ENCODE data around the gene ROCK2. TPM values are rescaled to one million over a fixed set of nuclear protein-coding genes. Genes with fewer than 3 reads are reported as not detected.

The ROCK2 gene
- total and polyA plus RNA-seq, 2 of the 13 experiments (the other 11 are each of a cell fraction or from before 2014, with no cell fraction given): 38.1 to 119 TPM

DNA sequence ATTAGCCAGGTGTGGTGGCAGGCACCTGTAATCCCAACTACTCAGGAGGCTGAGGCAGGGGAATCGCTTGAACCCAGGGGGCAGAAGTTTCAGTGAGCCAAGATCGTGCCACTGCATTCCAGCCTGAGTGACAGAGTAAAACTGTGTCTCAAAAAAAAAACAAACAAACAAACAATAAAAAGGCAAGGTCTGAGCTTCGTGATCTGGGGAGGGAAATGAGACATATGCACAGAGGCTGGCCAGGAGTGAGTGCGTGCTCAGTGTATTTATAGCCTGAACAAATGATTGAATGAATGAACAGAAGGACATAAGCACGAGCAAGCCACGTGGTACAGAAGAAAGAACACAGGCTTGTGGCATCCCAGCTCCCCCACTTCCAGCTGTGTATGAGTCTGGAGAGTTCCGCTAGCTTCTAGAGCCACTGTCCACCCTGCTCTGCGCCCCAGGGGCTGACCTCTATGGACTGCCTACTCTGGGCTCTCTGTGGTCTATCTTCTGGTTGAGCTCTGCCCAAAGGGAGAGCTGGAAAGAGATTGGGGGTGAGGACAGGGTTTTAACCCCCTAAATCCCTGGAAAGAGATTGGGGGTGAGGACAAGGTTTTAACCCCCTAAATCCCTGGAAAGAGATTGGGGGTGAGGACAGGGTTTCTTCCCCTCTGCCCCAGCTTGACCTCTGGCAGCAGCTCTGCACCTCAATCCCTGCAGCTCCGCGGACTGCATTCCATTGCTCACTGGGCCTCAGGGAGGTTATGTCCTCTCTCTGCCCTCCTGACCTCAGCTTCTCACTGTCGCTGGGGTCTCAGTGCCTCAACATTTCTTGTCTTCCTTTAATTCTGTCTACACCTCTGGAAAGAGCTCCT, 11.0 kb upstream of the ROCK2 start (continued):
- TF ChIP-seq, protein P1, sequence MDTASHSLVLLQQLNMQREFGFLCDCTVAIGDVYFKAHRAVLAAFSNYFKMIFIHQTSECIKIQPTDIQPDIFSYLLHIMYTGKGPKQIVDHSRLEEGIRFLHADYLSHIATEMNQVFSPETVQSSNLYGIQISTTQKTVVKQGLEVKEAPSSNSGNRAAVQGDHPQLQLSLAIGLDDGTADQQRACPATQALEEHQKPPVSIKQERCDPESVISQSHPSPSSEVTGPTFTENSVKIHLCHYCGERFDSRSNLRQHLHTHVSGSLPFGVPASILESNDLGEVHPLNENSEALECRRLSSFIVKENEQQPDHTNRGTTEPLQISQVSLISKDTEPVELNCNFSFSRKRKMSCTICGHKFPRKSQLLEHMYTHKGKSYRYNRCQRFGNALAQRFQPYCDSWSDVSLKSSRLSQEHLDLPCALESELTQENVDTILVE (CRISPR knock-in tag; IDR thresholded peaks at IDR 0.05): no peak
- TF ChIP-seq, protein P2, sequence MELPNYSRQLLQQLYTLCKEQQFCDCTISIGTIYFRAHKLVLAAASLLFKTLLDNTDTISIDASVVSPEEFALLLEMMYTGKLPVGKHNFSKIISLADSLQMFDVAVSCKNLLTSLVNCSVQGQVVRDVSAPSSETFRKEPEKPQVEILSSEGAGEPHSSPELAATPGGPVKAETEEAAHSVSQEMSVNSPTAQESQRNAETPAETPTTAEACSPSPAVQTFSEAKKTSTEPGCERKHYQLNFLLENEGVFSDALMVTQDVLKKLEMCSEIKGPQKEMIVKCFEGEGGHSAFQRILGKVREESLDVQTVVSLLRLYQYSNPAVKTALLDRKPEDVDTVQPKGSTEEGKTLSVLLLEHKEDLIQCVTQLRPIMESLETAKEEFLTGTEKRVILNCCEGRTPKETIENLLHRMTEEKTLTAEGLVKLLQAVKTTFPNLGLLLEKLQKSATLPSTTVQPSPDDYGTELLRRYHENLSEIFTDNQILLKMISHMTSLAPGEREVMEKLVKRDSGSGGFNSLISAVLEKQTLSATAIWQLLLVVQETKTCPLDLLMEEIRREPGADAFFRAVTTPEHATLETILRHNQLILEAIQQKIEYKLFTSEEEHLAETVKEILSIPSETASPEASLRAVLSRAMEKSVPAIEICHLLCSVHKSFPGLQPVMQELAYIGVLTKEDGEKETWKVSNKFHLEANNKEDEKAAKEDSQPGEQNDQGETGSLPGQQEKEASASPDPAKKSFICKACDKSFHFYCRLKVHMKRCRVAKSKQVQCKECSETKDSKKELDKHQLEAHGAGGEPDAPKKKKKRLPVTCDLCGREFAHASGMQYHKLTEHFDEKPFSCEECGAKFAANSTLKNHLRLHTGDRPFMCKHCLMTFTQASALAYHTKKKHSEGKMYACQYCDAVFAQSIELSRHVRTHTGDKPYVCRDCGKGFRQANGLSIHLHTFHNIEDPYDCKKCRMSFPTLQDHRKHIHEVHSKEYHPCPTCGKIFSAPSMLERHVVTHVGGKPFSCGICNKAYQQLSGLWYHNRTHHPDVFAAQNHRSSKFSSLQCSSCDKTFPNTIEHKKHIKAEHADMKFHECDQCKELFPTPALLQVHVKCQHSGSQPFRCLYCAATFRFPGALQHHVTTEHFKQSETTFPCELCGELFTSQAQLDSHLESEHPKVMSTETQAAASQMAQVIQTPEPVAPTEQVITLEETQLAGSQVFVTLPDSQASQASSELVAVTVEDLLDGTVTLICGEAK (IDR thresholded peaks at IDR 0.05): no peak
- TF ChIP-seq, protein P2 (CRISPR knock-in tag; IDR thresholded peaks at IDR 0.05): no peak; the same call in 1 of the 2 replicates
- no peak for TF ChIP-seq SRY (CRISPR knock-in tag; IDR thresholded peaks at IDR 0.05)
- TF ChIP-seq NKX3-1 (CRISPR knock-in tag; IDR thresholded peaks at IDR 0.05): no peak
- TF ChIP-seq, protein P3, sequence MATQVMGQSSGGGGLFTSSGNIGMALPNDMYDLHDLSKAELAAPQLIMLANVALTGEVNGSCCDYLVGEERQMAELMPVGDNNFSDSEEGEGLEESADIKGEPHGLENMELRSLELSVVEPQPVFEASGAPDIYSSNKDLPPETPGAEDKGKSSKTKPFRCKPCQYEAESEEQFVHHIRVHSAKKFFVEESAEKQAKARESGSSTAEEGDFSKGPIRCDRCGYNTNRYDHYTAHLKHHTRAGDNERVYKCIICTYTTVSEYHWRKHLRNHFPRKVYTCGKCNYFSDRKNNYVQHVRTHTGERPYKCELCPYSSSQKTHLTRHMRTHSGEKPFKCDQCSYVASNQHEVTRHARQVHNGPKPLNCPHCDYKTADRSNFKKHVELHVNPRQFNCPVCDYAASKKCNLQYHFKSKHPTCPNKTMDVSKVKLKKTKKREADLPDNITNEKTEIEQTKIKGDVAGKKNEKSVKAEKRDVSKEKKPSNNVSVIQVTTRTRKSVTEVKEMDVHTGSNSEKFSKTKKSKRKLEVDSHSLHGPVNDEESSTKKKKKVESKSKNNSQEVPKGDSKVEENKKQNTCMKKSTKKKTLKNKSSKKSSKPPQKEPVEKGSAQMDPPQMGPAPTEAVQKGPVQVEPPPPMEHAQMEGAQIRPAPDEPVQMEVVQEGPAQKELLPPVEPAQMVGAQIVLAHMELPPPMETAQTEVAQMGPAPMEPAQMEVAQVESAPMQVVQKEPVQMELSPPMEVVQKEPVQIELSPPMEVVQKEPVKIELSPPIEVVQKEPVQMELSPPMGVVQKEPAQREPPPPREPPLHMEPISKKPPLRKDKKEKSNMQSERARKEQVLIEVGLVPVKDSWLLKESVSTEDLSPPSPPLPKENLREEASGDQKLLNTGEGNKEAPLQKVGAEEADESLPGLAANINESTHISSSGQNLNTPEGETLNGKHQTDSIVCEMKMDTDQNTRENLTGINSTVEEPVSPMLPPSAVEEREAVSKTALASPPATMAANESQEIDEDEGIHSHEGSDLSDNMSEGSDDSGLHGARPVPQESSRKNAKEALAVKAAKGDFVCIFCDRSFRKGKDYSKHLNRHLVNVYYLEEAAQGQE (IDR thresholded peaks at IDR 0.05; ENCODE audit: borderline replicate concordance in 1 of 2, low read depth in 1 of 2, low read length in 2 of 2): no peak
- no peak for TF ChIP-seq HHEX (CRISPR knock-in tag; IDR thresholded peaks at IDR 0.05)
- no peak for TF ChIP-seq EEA1 (CRISPR knock-in tag; IDR thresholded peaks at IDR 0.05; ENCODE audit: borderline replicate concordance)
- no peak for TF ChIP-seq ZNF75D (CRISPR knock-in tag; IDR thresholded peaks at IDR 0.05; ENCODE audit: borderline replicate concordance)
- TF ChIP-seq, protein P4, sequence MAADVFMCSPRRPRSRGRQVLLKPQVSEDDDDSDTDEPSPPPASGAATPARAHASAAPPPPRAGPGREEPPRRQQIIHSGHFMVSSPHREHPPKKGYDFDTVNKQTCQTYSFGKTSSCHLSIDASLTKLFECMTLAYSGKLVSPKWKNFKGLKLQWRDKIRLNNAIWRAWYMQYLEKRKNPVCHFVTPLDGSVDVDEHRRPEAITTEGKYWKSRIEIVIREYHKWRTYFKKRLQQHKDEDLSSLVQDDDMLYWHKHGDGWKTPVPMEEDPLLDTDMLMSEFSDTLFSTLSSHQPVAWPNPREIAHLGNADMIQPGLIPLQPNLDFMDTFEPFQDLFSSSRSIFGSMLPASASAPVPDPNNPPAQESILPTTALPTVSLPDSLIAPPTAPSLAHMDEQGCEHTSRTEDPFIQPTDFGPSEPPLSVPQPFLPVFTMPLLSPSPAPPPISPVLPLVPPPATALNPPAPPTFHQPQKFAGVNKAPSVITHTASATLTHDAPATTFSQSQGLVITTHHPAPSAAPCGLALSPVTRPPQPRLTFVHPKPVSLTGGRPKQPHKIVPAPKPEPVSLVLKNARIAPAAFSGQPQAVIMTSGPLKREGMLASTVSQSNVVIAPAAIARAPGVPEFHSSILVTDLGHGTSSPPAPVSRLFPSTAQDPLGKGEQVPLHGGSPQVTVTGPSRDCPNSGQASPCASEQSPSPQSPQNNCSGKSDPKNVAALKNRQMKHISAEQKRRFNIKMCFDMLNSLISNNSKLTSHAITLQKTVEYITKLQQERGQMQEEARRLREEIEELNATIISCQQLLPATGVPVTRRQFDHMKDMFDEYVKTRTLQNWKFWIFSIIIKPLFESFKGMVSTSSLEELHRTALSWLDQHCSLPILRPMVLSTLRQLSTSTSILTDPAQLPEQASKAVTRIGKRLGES (CRISPR knock-in tag; IDR thresholded peaks at IDR 0.05; ENCODE audit: borderline replicate concordance): no peak

All from HepG2 (cell line).